ENCODE results near the gene DPP6. TPM values are rescaled to one million over a fixed set of nuclear protein-coding genes. Genes with fewer than 3 reads are reported as not detected.

DPP6 gene
- polyA plus RNA-seq, 1 of the 3 experiments (the other 2 are of a cell fraction): not detected

GRCh38 chr7:154517768-154518167 is 465.6 kb downstream of the DPP6 start:
- no peaks in the 10 kb centered on the region for H3K36me3 ChIP-seq (replicated peaks in 1 of 2; ENCODE audit: control insufficient read depth in 1 of 2, insufficient read depth in 2 of 2, low read length in 1 of 2)
- H3K9me2 ChIP-seq: no peaks in the 10 kb centered on the region
- H3K79me2 ChIP-seq (ENCODE audit: insufficient read depth): no peaks in the 10 kb centered on the region
- peaks cover 0 to 10% of the 10 kb centered on the region in 2 experiments; a peak in 2 of 4 replicates for H3K4me1 ChIP-seq (ENCODE audit: control insufficient read depth in 1 of 2, insufficient read depth in 2 of 2, low read depth in 1 of 2, low read length in 1 of 2)
- H4K20me1 ChIP-seq (ENCODE audit: insufficient read depth): no peaks in the 10 kb centered on the region
- H3K9ac ChIP-seq: no peak overlapping the region
- TF ChIP-seq SMC3 (IDR thresholded peaks at IDR 0.05; ENCODE audit: low read depth, low read length) (no peak), TCF12 (IDR thresholded peaks at IDR 0.05) (no peak), JUND (IDR thresholded peaks at IDR 0.05) (no peak), TEAD4 (IDR thresholded peaks at IDR 0.05; ENCODE audit: borderline replicate concordance, insufficient read depth) (no peak), RFX5 (IDR thresholded peaks at IDR 0.05; ENCODE audit: low read length) (no peak), FOSL2 (IDR thresholded peaks at IDR 0.05; ENCODE audit: borderline replicate concordance, low read depth) (no peak), MEF2A (IDR thresholded peaks at IDR 0.05; ENCODE audit: borderline replicate concordance, low read depth) (no peak), GATA2 (CRISPR knock-in tag; IDR thresholded peaks at IDR 0.05) (no peak), FOXJ3 (CRISPR knock-in tag; IDR thresholded peaks at IDR 0.05) (no peak), RCOR1 (IDR thresholded peaks at IDR 0.05; ENCODE audit: low read length) (no peak), EP300 (IDR thresholded peaks at IDR 0.05; ENCODE audit: borderline replicate concordance in 1 of 2, low read depth in 1 of 2, low read length in 1 of 2) (no peak), NFIC (IDR thresholded peaks at IDR 0.05; ENCODE audit: borderline replicate concordance) (no peak), CTCF (IDR thresholded peaks at IDR 0.05) (no peak), CHD2 (IDR thresholded peaks at IDR 0.05; ENCODE audit: low read length, partially characterized antibody) (no peak), SIN3A (IDR thresholded peaks at IDR 0.05; ENCODE audit: borderline replicate concordance, low read depth, low read length) (no peak), YY1 (IDR thresholded peaks at IDR 0.05; ENCODE audit: low read depth) (no peak), RXRA (IDR thresholded peaks at IDR 0.05; ENCODE audit: borderline replicate concordance, low read depth) (no peak)
- TF ChIP-seq, protein P1, sequence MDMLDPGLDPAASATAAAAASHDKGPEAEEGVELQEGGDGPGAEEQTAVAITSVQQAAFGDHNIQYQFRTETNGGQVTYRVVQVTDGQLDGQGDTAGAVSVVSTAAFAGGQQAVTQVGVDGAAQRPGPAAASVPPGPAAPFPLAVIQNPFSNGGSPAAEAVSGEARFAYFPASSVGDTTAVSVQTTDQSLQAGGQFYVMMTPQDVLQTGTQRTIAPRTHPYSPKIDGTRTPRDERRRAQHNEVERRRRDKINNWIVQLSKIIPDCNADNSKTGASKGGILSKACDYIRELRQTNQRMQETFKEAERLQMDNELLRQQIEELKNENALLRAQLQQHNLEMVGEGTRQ (IDR thresholded peaks at IDR 0.05; ENCODE audit: borderline replicate concordance, low read depth, low read length): no peak
- ChIA-PET CTCF (interaction anchor here (0.7 to 2.3 kb wide), 5 partner anchors 13 to 363 kb away, joined by 3 to 14 read pairs (median 3); no protein-coding TSS in a partner anchor), POLR2A (no interaction called here)
- H3K9me3 ChIP-seq: no peaks in the 10 kb centered on the region
- no peak overlapping the region for H2AFZ ChIP-seq (ENCODE audit: low read depth)
- no peak overlapping the region for H3K4me3 ChIP-seq (ENCODE audit: low read depth in 2 of 2, low read length in 1 of 2)
- DNase-seq: no peak
- WGBS (ENCODE audit: low lambda C conversion rate): 53% methylated on average over 10 of the region's 10 CpGs
- no peak overlapping the region for H3K27ac ChIP-seq (ENCODE audit: low read depth in 2 of 2, low read length in 1 of 2)
- no peaks in the 10 kb centered on the region for H3F3A ChIP-seq (replicated peaks; ENCODE audit: insufficient read depth)
- H3K4me2 ChIP-seq: no peak overlapping the region
- H3K27me3 ChIP-seq (ENCODE audit: insufficient read depth): no peaks in the 10 kb centered on the region
